Testis (tissue), 3 donors: ENCODE results near the gene ADSS1. TPM values are rescaled to one million over a fixed set of nuclear protein-coding genes. Genes with fewer than 3 reads are reported as not detected.

Source experiments
- DNase-seq: peaks from one replicate; pipeline ENCODE4 v3.0.0-alpha.2; 2019
- H3K27ac ChIP-seq, 2 donors: fragments of 200-600 bp; sonication (generic); one replicate each; pipeline ENCODE4 v1.5.1; 2019
- H3K27me3 ChIP-seq: fragments of 200-600 bp; sonication (generic); one replicate; pipeline ENCODE4 v1.5.1; 2019
- H3K36me3 ChIP-seq: fragments of 200-600 bp; sonication (generic); one replicate; pipeline ENCODE4 v1.5.1; 2017; ENCODE audit warnings: low read depth; ENCODE audit errors: missing control alignments
- H3K4me1 ChIP-seq: fragments of 200-600 bp; sonication (generic); one replicate; pipeline ENCODE4 v1.5.1; 2019
- H3K4me3 ChIP-seq, 2 donors: fragments of 200-600 bp; sonication (generic); one replicate each; pipeline ENCODE4 v1.5.1; 2017 to 2019
- H3K9me3 ChIP-seq: fragments of 200-600 bp; sonication (generic); one replicate; pipeline ENCODE4 v1.5.1; 2017
- POLR2A ChIP-seq: fragments of 450-650 bp; IDR thresholded peaks from one replicate; pipeline ENCODE4 v1.6.1; 2017; ENCODE audit warnings: antibody characterized with exemption, mild to moderate bottlenecking, moderate library complexity
- WGBS, 2 donors: methylation state at CpG; one replicate each; pipeline ENCODE4 v1.1.5; 2018; 5-methylcytosine and 5-hydroxymethylcytosine counted together
- intact Hi-C: fragments of 100-400 bp; cut with DNase I; formaldehyde crosslinking; loops from one replicate; pipeline ENCODE4 v1.15.1; 2023; ENCODE audit warnings: low total_unique reads
- polyA plus RNA-seq: library from polyadenylated mRNA; stranded (reverse); fragments of 350-450 nt; fragmentation: Illumina TruSeq; extraction: RNeasy Lipid Tissue Mini Kit (QIAGEN cat#74804); gene quantifications from one replicate; pipeline ENCODE4 v1.2.3, GENCODE V29; 2014; ENCODE audit warnings: low read depth, low replicate concordance; ENCODE audit not compliant: insufficient read depth
- total RNA-seq, 2 donors: library from RNA; depleted of rRNA; stranded (reverse); fragments of >200 nt; gene quantifications; one replicate each; pipeline ENCODE4 v1.2.3, GENCODE V29; 2016
- TF ChIP-seq, protein P1 (sequence below), 3 experiments: fragments of 450-650 bp in 2 of 3; fragments of 200-600 bp in 1 of 3; sonication (generic) in 1 of 3; IDR thresholded peaks; one replicate each; pipeline ENCODE4 v1.5.1; 2016 to 2019; ENCODE audit warnings: antibody characterized with exemption in 3 of 3, mild to moderate bottlenecking in 2 of 3, moderate library complexity in 1 of 3

ADSS1 gene
- total and polyA plus RNA-seq, 3 donors from 2014 or later: 48.7 to 79.6 (median 79.4) TPM

DNA sequence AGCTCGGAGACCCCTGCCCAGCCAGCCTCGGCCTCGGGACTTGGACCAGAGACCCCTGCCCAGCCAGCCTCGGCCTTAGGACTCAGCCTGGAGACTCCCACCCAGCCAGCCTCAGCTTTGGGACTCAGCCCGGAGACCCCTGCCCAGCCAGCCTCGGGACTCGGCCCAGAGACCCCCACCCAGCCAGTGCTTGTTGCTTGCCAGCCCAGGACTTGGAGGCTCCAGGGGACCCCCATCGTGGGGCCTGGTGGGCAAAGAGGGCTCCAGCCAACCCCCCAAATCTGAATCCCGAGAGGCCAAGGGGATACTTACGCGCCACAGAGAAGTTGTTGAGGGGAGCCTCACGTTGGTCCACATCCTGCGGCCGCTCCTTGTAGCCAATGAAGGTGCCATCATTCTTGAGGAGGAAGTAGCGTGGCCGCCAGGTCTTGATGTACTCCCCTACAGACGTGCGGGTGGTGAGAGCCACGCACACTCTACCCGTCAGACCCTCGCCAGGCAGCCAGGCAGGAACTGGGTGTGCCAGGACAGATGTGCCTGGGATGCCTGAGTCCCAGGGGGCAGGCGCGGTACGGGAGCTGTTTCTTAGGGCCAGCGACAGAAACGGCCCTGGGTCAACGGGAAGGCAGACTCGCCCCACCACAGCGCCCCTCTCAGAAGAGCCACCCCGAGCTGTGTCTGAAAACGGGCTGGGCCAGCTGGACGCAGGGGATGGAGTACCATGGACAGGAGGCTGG is 55.9 kb downstream of the ADSS1 start:
- Histone ChIP-seq H3K4me3 (no peak overlapping the region), H3K9me3 (no peaks in the 10 kb centered on the region), H3K27ac (no peak overlapping the region), H3K4me1 (no peaks in the 10 kb centered on the region), H3K27me3 (no peaks in the 10 kb centered on the region), H3K36me3 (no peaks in the 10 kb centered on the region)
- 89 to 95% methylated on average over 16 to 30 of the region's 32 CpGs for WGBS, 2 donors
- no peak for TF ChIP-seq POLR2A
- TF ChIP-seq, protein P1, sequence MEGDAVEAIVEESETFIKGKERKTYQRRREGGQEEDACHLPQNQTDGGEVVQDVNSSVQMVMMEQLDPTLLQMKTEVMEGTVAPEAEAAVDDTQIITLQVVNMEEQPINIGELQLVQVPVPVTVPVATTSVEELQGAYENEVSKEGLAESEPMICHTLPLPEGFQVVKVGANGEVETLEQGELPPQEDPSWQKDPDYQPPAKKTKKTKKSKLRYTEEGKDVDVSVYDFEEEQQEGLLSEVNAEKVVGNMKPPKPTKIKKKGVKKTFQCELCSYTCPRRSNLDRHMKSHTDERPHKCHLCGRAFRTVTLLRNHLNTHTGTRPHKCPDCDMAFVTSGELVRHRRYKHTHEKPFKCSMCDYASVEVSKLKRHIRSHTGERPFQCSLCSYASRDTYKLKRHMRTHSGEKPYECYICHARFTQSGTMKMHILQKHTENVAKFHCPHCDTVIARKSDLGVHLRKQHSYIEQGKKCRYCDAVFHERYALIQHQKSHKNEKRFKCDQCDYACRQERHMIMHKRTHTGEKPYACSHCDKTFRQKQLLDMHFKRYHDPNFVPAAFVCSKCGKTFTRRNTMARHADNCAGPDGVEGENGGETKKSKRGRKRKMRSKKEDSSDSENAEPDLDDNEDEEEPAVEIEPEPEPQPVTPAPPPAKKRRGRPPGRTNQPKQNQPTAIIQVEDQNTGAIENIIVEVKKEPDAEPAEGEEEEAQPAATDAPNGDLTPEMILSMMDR (IDR thresholded peaks at IDR 0.05): no peak
- intact Hi-C loops: loop anchor here (5.0 kb wide), 1 partner anchor 47 kb away; no protein-coding TSS in a partner anchor
- DNase-seq: no peak

DNA sequence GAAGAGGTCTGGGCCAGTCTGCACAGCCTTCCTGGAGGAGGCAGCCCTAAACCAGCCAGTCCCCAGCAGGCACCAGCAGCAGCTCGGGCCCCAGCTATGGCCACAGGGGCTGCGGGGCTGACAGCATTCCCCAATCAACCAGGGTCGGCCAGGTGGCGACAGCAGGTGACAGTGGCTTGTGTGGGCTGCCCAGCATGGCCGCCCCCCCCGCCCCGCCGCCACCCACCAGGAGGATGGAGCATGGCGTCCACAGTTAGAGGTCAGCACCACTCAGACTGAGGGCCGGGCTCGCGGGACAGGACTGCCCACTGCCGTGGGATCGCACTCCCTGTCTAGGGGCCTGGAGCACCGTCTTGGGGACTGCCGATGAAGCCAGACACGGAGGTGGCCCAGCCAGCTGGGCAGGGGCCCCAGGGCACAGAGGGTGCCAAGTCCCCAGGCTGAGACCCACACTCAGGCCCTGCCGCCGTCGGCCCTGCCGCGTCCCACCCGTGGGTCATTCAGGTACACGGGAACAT is 56.5 kb downstream of the ADSS1 start:
- intact Hi-C loops: no loop called here
- Histone ChIP-seq H3K9me3 (no peaks in the 10 kb centered on the region), H3K27me3 (no peaks in the 10 kb centered on the region), H3K4me1 (peaks cover under 1% of the 10 kb centered on the region), H3K27ac (no peak overlapping the region), H3K36me3 (no peaks in the 10 kb centered on the region), H3K4me3 (no peak overlapping the region)
- no peak for DNase-seq
- TF ChIP-seq POLR2A: no peak
- TF ChIP-seq, protein P1 (IDR thresholded peaks at IDR 0.05): no peak
- WGBS, 2 donors: 86 to 91% methylated on average over 1 to 24 of the region's 24 CpGs

DNA sequence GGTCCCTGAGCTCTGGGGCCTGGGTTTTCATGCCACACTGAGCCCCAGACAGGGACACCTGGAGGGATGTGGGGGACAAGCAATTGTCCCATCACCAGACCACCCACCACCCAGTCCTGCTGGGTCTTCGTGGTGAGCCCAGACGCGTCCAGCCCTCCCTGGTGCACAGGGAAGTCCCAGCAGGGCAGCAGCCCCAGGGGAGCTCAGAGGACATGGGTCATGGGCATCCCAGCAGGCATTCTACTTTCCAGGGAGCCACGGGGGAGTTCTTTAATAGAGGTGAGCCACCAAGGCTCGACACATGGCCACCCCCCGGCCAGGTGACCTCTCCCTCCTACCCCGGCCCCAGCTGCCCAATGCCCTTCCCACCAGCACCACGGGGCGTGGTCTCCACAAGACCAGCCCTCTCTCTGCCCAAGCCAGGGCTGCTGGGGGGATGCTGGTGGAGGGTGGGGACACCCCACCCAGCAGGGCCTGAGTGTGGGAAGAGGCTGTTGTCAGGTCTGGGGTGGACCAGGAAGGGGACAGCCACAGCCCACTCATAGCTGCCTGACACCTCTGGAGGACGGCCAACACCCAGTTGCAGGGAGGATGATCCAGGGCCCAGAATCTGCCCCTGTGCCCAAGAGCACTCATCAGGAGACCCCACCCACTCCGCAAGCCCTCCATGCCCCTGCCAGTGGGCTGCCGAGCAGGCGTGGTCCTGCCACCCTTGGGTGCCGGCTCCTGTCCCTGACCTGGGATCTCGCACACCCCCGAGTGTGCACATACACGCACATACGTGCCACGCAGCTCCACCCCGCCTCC is 57.4 kb downstream of the ADSS1 start:
- Histone ChIP-seq H3K27ac (no peak overlapping the region), H3K4me1 (peaks cover 9% of the 10 kb centered on the region), H3K27me3 (no peaks in the 10 kb centered on the region), H3K9me3 (no peaks in the 10 kb centered on the region), H3K4me3 (no peak overlapping the region), H3K36me3 (no peaks in the 10 kb centered on the region)
- DNase-seq: no peak
- no peak for TF ChIP-seq POLR2A
- TF ChIP-seq, protein P1 (IDR thresholded peaks at IDR 0.05): no peak
- intact Hi-C loops: no loop called here
- 83 to 87% methylated on average over 9 to 20 of the region's 20 CpGs for WGBS, 2 donors

DNA sequence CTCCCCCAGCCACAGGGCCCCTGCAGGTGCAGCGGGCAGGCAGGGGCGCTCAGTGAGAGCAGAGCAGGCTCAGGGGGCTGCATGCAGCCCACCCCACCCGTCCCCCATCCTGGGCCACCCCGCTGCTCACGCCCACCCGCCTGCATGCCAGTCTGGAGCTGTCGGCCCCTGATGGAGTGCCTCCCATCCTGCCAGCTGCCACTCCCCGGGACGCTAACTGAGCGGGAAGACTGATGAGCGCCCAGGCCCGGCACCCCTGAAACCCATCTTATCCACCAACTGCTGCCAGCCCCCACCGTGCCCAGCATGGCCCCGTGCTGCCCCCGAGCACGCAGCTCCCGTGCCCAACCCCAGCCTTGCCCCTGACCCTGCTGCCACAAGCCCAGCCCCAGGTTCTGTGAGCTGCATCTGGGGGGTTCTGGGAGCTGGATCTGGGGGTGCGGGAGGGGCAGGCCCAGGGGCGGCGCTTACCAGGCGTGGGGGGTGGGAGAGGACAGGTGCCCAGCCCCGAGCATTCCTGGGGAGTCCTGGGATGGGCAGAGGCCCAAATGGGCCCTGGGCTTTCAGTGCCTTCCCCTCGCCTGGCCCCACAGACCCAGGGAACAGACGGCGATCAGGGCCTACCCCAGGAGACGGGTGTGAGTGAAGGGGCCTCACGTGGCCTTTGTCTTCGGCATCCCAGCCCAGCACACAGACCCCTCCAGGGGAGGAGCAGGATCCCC is 58.2 kb downstream of the ADSS1 start:
- H3K9me3 ChIP-seq: no peaks in the 10 kb centered on the region
- H3K36me3 ChIP-seq: no peaks in the 10 kb centered on the region
- H3K4me3 ChIP-seq: no peak overlapping the region
- no peak for TF ChIP-seq POLR2A
- TF ChIP-seq, protein P1 (IDR thresholded peaks at IDR 0.05): no peak
- H3K27ac ChIP-seq: no peak overlapping the region
- intact Hi-C loops: no loop called here
- DNase-seq: no peak
- H3K27me3 ChIP-seq: no peaks in the 10 kb centered on the region
- 85 to 90% methylated on average over 2 to 27 of the region's 28 CpGs for WGBS, 2 donors
- peaks cover 16% of the 10 kb centered on the region for H3K4me1 ChIP-seq
